22Rv1 (cell line): ENCODE results near the gene MSX2.

ENCODE experiments used
- CTCF ChIP-seq: fragments of 450-650 bp; IDR thresholded peaks from 2 replicates; pipeline ENCODE4 v1.5.1; 2017; ENCODE audit warnings: mild to moderate bottlenecking
- ZFX ChIP-seq: fragments of 450-650 bp; IDR thresholded peaks from 2 replicates; pipeline ENCODE4 v1.6.1; 2017; ENCODE audit warnings: antibody characterized with exemption, borderline replicate concordance

GRCh38 chr5:174715804-174716203 is 8.6 kb upstream of the MSX2 start:
- TF ChIP-seq CTCF (no peak), ZFX (no peak)
